Adrenal gland (tissue), 5 donors: ENCODE data around the gene ZMYND8.

ENCODE experiments used
- CTCF ChIP-seq, 6 experiments: fragments of 450-650 bp in 4 of 6; fragments of 200-600 bp in 2 of 6; sonication (generic) in 1 of 6; IDR thresholded peaks; 1 replicate in 5 of 6; 2 replicates in 1 of 6; pipeline versions ENCODE4 v1.5.1 to v1.8.0; 2016 to 2021; ENCODE audit warnings: antibody characterized with exemption in 6 of 6, mild to moderate bottlenecking in 2 of 6, moderate library complexity in 1 of 6
- POLR2A ChIP-seq, 2 donors: fragments of 450-650 bp; IDR thresholded peaks; one replicate each; pipeline ENCODE4 v1.6.1; 2017; ENCODE audit warnings: antibody characterized with exemption in 2 of 2, mild to moderate bottlenecking in 2 of 2, moderate library complexity in 1 of 2
- donor health status: DM: no; HTN: no; CAD: no.

- TF ChIP-seq CTCF (IDR thresholded peaks at IDR 0.05) = no peak
- no peak for TF ChIP-seq POLR2A (IDR thresholded peaks at IDR 0.05)
Measured at GRCh38 chr20:47230811-47231256, 125.7 kb downstream of the ZMYND8 start.
